ACHN (cell line): ENCODE results near the gene CHRNA1.

Experiments
- DNase-seq: peaks from one replicate; pipeline ENCODE4 v3.0.0-alpha.2; 2015
- in situ Hi-C: cut with HindIII; loops from 2 replicates; pipeline ENCODE4 v1.10.0; 2017; ENCODE audit warnings: low sequenced_read_pairs, low pct_ligation_motif_present, low pct_unique_long_range_greater_than_20kb

Gene CHRNA1

DNA sequence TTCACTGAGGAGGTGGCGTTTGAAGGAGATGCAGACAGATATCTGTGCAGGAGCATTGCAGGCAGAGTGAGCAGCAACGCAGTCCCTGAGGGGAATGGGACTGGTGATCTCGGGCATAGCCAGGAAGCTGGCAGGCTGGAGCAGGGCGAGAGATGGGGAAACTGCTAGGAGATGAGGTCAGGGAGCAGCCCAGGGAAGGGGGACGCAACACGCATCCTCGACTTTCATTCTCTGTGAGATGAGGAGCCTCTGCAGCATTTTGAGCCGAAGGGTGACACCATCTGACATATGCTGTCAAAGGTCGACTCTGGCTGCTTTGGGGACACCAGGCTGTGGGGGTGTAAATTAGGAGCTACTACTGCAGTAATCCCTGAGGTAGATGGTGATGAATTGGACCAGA, 4.3 kb upstream of the CHRNA1 start:
- in situ Hi-C loops: no loop called here
- no peak for DNase-seq

DNA sequence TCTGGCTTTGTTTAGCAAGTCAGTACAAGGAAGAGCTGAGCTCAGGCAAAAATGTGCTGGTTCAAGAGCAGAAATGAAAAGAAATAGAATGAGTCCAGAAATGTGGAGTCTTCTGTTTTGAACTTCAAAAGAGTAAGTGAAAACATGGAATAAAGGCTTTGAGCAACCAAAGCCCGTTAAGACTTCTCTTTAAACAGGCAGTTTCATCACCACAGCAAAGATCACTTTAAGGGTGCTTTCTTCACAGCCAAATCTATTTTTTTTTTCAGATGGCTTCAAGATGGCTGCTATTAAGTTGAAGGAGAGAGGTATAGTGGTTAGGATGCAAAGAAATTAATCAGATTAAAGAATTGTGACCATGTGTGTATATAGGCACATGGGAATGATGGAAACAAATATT, 2.0 kb upstream of the CHRNA1 start:
- DNase-seq: no peak
- in situ Hi-C loops: no loop called here

DNA sequence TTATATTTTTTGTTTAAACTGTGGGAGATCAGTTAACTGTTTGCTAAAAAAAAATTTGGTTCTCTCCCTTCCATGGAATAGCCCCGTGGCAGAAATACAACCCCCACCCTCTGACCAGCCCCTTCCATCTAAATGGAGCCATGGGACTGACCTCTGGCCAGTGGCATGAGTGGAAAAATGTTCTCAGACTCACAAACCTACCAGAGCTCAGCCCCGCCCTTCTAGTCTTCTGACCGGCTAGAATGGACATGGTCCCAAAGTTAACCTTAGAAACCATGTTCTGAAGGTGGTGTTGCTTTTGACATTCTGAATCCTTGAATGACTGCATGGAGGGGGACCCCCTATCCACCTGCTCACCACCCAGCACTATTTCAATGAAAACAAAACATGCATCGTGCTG, 1.3 kb upstream of the CHRNA1 start:
- DNase-seq: no peak
- in situ Hi-C loops: no loop called here

DNA sequence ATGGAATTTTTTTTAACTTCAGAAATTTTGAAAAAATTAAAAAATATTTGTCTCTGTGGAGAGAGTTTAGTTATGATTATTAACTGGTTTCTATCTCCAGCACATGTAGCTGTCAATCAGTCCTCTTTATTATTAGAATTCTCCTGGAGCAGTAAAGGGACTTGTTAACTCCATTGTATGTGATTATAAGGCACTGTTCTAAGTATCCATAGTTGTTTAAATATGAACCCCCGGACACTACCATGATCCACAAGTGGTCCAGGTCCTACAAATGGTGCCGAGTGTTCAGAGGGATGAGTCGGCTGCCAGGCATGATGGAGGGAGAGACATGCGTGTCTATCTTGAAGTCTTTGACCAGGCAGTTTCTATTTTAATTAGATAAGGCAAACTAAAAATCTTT, 492 bp downstream of the CHRNA1 start:
- in situ Hi-C loops: no loop called here
- DNase-seq: no peak

DNA sequence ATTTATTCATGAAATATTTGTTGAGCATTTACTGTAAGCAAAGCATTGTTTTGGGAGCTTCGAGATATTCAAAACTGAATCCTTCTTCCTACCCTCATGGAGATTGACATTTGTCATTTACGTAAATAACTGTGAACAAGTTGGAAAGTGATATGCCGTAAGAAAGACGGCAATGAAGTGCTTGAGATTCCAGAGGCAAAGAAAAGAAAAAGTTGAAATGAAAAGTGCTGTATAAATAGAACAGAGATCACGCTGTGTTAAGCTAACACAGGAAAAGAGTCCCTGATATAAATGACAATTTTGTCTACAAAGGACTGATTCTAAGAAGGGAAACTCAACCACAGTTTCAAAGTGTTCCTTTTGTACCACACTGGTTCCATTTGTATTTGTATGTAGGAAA, 1.8 kb downstream of the CHRNA1 start:
- in situ Hi-C loops: no loop called here

DNA sequence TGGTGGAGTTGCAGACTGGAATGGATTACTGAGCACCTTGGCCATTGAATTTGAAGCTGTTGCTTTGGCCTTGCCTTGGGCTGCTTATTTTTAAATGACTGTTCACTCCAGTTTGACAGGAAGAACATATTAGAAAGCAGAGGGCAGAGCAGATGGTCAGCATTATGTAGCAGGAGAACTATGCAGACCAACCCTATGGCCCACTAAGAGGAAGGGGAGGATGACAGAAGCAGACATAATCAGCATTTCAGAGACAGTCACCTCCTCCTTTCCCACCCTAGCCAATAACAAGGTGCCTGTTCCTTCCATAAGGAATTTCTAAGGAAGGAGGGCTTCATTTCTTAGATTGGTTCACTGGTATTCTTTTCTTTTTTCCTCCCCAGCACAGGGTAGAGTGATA, 2.4 kb downstream of the CHRNA1 start:
- in situ Hi-C loops: no loop called here

More for the DNA sequence above, 1.8 kb downstream of the CHRNA1 start:
- no peak for DNase-seq

DNA sequence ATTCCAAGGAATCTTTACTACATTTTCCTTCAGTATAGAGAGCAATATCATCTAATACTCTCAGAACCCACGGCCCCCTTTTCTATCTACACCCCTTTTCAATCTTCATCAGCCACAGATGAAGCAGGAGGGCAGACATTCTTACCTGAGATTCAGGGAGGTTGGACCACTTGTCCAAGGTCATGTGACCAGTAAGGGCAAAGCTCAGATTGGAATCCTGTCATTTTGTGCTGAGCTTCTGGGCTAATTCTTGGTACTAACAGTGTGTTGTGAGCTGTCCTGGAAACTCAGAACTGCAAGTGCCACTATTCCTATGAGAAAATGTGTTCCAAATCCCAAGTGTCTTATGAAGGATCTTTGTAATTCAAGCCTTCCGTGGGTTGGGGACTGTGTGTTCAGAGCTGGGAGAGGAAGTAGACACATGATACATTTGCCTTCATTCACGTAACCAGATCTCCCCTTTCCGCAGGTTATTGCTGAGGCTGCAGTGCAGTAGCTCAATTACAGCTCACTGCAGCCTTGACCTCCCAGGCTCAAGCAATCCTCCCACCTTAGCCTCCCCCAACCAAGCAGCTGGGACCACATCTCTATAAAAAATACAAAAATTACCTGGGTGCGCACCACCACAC, 3.3 kb downstream of the CHRNA1 start:
- DNase-seq: no peak
- in situ Hi-C loops: no loop called here

More for the DNA sequence above, 2.4 kb downstream of the CHRNA1 start:
- DNase-seq: no peak

DNA sequence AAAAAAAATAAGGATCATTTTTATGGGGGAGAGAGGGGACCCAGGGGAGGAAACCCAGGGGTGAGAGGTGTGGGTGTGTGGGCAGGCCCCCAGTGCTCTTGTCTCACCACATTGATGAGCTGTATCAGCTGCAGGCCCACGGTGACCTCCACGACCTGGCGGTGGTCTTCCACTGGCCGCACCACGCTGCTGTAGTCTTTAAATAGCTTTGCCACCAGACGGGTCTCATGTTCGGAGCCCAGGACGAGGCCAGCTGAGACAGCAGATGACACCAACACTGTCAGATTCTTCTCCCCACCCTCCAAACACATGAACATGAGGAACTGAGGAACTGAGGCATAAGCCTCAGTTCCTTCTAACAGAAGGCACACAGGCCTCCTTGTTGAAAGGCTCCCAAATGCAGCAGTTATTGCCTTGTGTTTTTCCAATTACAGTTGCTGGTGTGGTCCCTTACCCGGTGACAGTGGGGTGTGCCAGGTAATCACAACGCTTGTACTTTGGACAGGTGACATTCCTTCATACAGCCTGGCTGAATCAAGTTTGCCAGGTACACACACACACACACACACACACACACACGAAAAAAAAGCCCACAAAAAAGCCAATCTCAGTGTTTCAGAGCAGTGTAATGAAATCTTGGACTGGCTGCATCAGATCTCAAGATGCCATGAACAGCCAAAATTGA, 4.7 kb downstream of the CHRNA1 start:
- in situ Hi-C loops: no loop called here

DNA sequence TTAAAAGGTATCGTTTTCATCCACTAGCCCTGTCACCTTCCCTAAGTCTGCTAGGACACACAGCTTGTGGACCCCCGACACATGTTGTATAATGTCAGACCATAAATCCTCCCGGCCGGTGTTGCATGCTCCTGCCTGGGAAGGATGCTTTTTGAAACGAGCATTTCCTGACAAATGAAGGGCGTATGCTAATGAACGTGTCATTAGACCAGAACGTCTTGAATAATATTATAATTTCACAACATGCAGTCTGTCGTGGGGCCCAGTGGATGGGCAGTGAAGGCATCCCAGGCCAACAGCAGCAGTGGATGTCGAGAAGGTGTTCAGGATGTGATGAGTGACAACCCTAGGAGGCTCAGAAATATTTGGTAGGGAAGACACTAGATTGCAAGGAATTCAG, 7.5 kb downstream of the CHRNA1 start:
- in situ Hi-C loops: no loop called here
- DNase-seq: no peak

More for the DNA sequence above, 4.7 kb downstream of the CHRNA1 start:
- no peak for DNase-seq

DNA sequence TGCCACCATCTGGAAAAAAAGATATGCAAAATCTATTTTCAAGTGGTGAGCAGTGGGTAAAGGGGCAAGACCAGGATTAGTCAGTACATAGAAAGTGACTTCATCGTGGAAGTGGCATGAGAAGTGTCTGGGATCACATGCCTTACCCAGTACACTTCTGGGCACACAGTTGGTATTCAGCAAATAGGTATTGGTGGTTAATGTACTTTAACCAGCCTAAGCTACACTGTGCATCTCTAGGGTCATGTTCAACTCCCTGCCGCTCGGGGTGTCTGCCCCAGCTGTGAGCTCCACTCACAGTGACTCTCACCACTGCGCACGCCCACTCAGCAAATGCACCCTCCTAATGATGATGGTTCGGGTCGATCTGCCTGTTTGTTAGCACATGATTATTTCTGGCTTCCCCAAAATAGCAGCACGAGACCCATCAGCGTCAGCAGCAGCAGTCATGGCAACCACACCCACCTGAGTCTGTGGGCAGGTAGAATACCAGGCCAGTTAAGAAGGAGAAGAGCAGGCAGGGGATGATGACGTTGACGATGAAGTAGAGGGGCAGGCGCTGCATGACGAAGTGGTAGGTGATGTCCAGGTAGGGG, 11.1 kb downstream of the CHRNA1 start:
- in situ Hi-C loops: no loop called here
- DNase-seq: peak; percentile 60

DNA sequence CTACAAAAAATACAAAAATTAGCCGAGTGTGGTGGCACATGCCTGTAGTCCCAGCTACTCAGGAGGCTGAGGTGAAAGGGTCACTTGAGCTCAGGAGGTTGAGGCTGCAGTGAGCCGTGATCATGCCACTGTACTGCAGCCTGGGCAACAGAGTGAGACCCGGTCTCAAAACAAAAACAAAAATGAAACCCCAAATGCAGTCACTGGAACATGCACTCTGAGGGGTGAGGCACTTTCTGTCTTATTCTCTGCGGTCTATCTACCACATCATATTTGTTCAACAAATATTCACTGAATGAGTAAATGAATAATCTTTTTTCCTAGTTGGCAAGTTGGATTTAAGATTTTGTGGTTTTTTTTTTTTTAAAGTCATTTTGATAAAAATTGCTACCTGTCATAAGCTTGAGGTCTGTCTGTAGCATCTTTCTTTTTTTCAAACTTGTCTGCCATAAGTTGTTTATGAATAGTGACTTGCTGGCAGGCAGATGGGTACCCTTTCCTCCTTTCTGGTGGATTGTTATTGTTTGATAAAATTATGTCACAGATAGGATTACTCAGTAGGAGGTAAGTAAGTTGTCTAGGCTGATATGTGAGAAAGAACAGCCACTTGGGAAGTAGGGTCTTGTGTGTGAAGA, 11.8 kb downstream of the CHRNA1 start:
- in situ Hi-C loops: no loop called here
- DNase-seq: peak; percentile 67

DNA sequence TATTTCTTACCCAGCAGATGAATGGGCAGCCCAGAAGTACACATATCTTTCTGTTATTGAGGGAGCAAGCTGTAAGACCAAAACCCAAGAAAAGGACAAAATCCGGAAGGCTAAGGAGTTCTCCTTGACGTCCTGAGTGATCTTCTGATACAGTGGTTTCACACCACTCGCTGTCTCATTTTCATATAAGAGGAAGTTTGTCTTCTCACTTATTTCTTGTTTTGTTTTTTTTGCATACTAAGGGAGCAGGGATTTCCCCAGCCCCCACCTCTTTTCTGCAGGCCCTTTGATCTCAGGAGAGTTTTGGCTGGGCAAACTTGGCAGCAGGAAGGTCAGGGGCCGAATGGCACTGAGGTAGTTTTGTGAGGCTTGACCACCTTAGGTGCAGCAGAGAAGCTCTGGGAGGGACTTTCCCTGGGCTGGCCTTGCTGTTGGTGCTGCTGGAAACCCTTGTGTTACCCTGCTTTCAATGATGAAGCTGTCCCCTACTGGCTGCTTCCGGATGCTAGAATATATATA, 13.3 kb downstream of the CHRNA1 start:
- in situ Hi-C loops: no loop called here
- DNase-seq: no peak

DNA sequence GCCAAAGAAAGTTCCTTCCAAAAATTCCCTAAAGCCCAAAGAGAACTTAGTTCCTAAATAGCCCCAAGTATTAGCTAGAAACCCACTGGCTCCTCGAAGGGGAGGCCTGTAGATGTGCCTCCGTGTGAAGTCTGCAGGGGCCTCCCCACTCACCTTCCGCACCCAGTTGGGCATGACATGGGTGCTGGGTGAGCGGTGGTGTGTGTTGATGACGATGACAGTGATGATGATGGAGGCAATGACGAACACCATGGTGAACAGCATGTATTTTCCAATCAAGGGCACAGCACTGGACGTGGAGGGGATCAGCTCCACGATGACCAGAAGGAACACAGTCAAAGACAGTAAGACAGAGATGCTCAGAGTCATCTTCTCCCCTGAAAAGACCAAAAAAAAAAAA, 14.5 kb downstream of the CHRNA1 start:
- no peak for DNase-seq
- in situ Hi-C loops: no loop called here

DNA sequence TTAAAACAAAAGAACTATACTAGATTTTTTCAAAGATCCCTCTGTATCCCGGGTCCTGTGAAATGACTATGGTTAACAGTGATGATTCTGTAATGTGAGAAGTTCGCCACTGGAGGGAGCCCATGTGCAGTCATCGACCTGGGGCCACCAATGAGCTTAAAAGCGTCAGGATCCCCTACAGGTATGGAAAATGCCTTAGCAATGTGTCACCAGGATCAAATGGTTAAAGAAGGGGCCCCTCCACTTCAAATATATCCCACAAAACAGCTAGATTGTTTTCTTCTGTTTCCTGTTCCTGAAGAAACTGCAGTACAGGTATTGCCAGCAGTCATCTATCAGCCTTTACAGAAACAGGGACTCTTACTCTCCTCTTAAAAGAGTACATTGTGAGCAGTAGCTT, 15.3 kb downstream of the CHRNA1 start:
- in situ Hi-C loops: no loop called here
- peak; percentile 60 for DNase-seq

DNA sequence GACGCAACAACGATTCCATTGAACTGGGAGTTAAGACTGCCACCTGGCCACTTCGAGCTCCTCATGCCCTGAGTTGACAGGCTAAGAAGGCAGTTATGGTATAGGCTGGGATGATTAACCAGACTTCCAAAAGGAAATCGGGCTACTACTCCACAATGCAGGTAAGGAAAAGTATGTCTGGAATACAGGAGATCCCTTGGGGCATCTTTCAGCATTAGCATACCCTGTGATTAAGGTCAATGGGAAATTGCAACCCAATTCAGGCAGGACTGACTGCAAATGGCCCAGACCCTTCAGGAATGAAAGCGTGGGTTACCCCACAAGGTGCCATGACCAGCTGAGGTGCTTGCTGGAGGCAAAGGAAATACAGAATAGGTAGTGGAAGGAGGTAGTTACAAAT, 19.1 kb downstream of the CHRNA1 start:
- in situ Hi-C loops: no loop called here
- no peak for DNase-seq

DNA sequence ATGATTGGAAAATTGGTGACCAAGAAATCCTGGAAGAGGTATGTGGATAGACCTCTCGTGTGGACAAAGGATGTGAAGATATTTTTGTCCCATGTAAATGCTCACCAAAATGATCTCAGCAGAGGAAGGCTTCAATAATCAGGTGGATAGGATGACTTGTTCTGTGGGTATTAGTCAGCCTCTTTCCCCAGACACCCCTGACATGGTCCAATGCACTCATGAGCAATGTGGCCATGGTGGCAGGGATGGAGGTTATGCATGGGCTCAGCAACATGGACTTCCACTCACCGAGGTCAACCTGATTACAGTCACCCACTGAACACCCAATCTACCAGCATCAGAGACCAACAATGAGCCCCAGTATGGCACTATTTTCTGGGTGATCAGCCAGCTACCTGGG, 20.2 kb downstream of the CHRNA1 start:
- DNase-seq: peak; percentile 70
- in situ Hi-C loops: no loop called here

DNA sequence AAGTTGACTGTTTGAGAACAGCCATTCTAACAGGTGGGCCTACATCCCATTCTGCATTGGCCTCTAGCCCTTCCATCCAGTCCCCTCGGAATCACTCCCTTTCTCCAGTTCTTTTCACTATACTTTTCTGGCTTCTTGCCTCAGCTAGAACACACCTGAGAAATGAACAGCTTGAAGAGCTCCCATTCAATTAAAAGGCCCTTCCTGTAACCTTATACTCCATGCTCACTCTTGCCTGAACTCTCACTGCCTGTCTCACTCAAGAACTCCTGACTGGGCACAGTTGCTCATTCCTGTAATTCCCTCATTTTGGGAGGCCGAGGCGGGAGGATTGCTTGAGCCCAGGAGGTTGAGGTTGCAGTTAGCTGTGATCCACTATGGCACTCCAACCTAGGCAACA, 23.6 kb downstream of the CHRNA1 start:
- no peak for DNase-seq
- in situ Hi-C loops: no loop called here

DNA sequence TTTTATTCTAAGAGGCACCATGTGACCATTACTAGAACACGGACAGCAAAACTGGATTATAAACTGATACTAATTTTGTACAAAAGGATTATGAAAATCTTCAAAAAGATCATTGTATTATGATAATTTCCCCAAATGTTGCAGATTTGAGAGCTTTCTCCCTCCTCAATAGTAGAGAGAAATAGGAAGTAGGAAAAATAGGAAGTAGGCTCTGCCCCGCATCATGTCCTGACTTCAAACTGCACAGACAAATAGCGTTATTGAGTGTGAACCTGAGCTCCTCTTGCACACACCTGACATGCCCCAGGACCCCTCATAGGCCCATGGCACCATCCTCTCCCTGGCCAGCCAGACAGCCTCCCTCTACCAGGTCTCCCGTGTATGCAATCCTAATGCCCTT, 25.4 kb downstream of the CHRNA1 start:
- no peak for DNase-seq
- in situ Hi-C loops: no loop called here

DNA sequence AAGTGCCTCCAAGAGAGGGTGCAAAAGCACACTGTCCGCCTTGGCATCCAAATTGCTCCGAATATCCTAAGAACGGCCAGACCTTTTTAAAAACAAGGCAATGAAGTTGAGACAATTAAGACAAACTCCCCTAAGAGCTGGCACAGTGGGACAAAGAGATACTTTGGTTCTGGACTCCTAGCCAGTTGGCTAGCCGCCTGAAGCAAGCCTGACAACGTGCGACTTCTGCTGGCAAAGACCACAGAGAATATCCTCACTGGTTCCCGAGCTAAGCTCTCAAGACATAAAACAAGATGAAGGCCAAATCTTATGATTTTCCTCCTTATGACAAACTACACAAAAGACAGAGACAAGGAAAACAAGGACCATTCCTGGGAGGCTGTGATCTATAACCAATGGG, 32.7 kb downstream of the CHRNA1 start:
- no peak for DNase-seq
- in situ Hi-C loops: no loop called here

DNA sequence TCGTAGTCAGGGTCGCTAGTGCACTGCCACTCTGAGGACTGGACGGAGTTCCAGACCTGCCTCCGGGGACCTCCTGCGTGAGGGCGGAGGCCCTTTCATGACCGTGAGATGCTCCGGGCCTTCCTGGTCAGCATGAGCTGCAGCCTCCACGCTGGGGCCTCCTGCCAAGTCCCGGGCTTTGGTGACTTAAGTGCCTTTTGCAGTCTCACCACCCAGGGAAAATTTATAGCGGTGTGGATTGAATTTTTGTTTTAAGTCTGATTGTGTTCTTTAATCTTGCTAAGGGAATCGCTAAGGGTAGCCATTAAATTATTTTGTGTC, 33.6 kb downstream of the CHRNA1 start:
- in situ Hi-C loops: no loop called here
- DNase-seq: no peak
